Smooth muscle cell (in vitro differentiated cells): Measurements from ENCODE around the gene WDR27. TPM values are rescaled to one million over a fixed set of nuclear protein-coding genes. Genes with fewer than 3 reads are reported as not detected.

Source experiments
- DNase-seq: peaks from one replicate; lab custom pipeline; 2025; ENCODE audit not compliant: unreplicated experiment; lab: John Stamatoyannopoulos, UW
- H2AFZ ChIP-seq: fragments of 200-600 bp; sonication (generic); 2 replicates; pipeline ENCODE4 v1.6.0; 2016; ENCODE audit warnings: antibody characterized with exemption, low read depth, mild to moderate bottlenecking
- H3F3A ChIP-seq: fragments of 200-600 bp; sonication (generic); 2 replicates; pipeline ENCODE4 v1.6.0; 2017; ENCODE audit warnings: antibody characterized with exemption, low read depth
- H3K27ac ChIP-seq: fragments of 200-600 bp; sonication (generic); 2 replicates; pipeline ENCODE4 v1.5.1; 2016; ENCODE audit warnings: low read depth, mild to moderate bottlenecking
- H3K27me3 ChIP-seq: fragments of 200-600 bp; sonication (generic); 2 replicates; pipeline ENCODE4 v1.6.1; 2016; ENCODE audit warnings: low read depth, mild to moderate bottlenecking
- H3K36me3 ChIP-seq: fragments of 200-600 bp; sonication (generic); 2 replicates; pipeline ENCODE4 v1.5.1; 2016; ENCODE audit warnings: low read depth
- H3K4me1 ChIP-seq: fragments of 200-600 bp; sonication (generic); 2 replicates; pipeline ENCODE4 v1.5.1; 2016; ENCODE audit warnings: low read depth
- H3K4me2 ChIP-seq: fragments of 200-600 bp; sonication (generic); 2 replicates; pipeline ENCODE4 v1.6.0; 2016; ENCODE audit warnings: mild to moderate bottlenecking
- H3K4me3 ChIP-seq: fragments of 200-600 bp; sonication (generic); 2 replicates; pipeline ENCODE4 v1.5.1; 2016; ENCODE audit warnings: mild to moderate bottlenecking
- H3K79me2 ChIP-seq: fragments of 200-600 bp; sonication (generic); 2 replicates; pipeline ENCODE4 v1.6.0; 2016; ENCODE audit warnings: low read depth, mild to moderate bottlenecking
- H3K9ac ChIP-seq: fragments of 200-600 bp; sonication (generic); 2 replicates; pipeline ENCODE4 v1.6.0; 2016; ENCODE audit warnings: low read depth
- H3K9me3 ChIP-seq: fragments of 200-600 bp; sonication (generic); replicated peaks from 2 replicates; pipeline ENCODE4 v1.5.1; 2016; ENCODE audit warnings: low read depth
- H4K20me1 ChIP-seq: fragments of 200-600 bp; sonication (generic); 2 replicates; pipeline ENCODE4 v1.6.0; 2016; ENCODE audit warnings: low read depth
- WGBS: methylation state at CpG from one replicate; pipeline ENCODE4 v1.1.7; 2016; ENCODE audit warnings: low lambda C conversion rate; 5-methylcytosine and 5-hydroxymethylcytosine counted together
- polyA plus RNA-seq: library from polyadenylated mRNA; unstranded; fragments of >200 nt; fragmentation: Nextera tagmentation; extraction: Ambion mirVana; gene quantifications from 2 replicates; pipeline ENCODE4 v1.2.1, GENCODE V29; 2016
- total RNA-seq: library from RNA; depleted of rRNA; stranded (reverse); fragments of >200 nt; gene quantifications from 2 replicates; pipeline ENCODE4 v1.2.3, GENCODE V29; 2014
- TF ChIP-seq, protein P1 (sequence below): fragments of 200-600 bp; sonication (generic); IDR thresholded peaks from 2 replicates; pipeline ENCODE4 v1.5.1; 2017; ENCODE audit warnings: borderline replicate concordance, mild to moderate bottlenecking, antibody characterized with exemption; ENCODE audit not compliant: insufficient read depth, poor library complexity, severe bottlenecking

WDR27 gene
- total and polyA plus RNA-seq, 2 experiments from 2014 or later = 26.0 to 47.0 TPM

DNA sequence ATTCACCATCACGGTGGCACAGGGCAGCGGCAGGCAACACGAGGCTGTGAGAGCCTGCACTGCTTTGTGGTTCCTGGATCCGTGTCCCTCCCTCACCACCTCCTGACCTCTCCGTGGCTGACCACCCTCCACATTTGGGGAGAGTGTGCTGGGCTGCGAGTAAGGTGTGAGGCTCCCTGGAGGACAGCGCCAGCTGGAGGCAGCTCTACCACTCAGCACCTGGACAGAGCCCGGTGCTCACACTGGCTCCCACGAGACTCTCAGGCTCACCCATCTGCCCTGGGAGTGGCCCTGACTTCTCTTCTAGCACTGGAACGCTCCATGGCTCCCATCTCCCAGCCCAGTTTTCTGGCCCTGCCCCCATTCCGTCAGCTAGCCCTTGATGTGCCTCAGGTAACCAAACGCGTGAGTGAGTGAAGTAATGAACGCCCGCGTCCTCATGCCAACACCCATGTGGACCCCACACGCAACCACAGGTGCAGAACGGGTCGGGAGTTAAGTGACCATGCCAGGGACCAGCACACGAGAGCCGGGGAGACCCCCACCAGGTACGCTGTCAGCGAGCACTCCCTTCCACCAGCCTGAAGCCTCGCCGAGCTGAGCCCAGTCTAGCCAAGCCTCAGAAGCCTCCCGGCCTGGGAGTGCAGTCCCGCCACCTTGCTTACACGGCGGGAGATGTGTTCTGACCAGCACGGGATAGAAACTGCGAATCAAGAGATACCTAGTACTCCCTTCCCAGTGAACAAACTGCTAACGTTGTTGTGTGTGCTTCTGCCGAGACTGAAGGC, 137.2 kb downstream of the WDR27 start:
- 95% methylated on average over 33 of the region's 33 CpGs for WGBS
- Histone ChIP-seq H3K4me3 (no peak overlapping the region), H3K4me1 (no peaks in the 10 kb centered on the region), H3K9ac (no peak overlapping the region), H3K4me2 (no peak overlapping the region), H3K36me3 (no peaks in the 10 kb centered on the region), H2AFZ (no peak overlapping the region), H3K27me3 (no peaks in the 10 kb centered on the region), H3K79me2 (no peaks in the 10 kb centered on the region), H3K9me3 (no peaks in the 10 kb centered on the region), H3F3A (no peaks in the 10 kb centered on the region), H4K20me1 (no peaks in the 10 kb centered on the region), H3K27ac (no peak overlapping the region)
- DNase-seq = no peak
- TF ChIP-seq, protein P1, sequence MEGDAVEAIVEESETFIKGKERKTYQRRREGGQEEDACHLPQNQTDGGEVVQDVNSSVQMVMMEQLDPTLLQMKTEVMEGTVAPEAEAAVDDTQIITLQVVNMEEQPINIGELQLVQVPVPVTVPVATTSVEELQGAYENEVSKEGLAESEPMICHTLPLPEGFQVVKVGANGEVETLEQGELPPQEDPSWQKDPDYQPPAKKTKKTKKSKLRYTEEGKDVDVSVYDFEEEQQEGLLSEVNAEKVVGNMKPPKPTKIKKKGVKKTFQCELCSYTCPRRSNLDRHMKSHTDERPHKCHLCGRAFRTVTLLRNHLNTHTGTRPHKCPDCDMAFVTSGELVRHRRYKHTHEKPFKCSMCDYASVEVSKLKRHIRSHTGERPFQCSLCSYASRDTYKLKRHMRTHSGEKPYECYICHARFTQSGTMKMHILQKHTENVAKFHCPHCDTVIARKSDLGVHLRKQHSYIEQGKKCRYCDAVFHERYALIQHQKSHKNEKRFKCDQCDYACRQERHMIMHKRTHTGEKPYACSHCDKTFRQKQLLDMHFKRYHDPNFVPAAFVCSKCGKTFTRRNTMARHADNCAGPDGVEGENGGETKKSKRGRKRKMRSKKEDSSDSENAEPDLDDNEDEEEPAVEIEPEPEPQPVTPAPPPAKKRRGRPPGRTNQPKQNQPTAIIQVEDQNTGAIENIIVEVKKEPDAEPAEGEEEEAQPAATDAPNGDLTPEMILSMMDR = no peak

DNA sequence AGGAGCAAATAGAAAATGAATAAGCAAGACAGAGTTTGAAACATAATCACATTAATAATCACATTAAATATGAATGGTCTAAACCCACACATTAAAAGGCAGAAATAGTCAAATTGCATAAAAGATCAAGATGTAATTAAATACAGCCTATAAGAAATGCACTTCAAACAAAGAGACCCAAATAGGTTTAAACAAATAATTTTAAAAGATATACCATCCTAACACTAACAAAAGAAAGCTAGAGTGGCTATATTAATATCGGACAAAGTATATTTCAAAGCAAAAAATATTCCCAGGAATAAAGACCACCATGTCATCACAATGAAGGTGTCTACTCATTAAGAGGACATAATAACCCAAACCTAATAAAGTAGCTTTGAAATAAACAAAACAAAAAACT, 140.2 kb downstream of the WDR27 start:
- no peaks in the 10 kb centered on the region for H4K20me1 ChIP-seq
- H3K4me3 ChIP-seq = no peak overlapping the region
- no peaks in the 10 kb centered on the region for H3F3A ChIP-seq
- H2AFZ ChIP-seq = no peak overlapping the region
- H3K79me2 ChIP-seq = no peaks in the 10 kb centered on the region
- H3K36me3 ChIP-seq = no peaks in the 10 kb centered on the region
- no peak overlapping the region for H3K27ac ChIP-seq
- no peaks in the 10 kb centered on the region for H3K9me3 ChIP-seq
- 100% methylated on average over 1 of the region's 1 CpG for WGBS
- no peak overlapping the region for H3K4me2 ChIP-seq
- no peak overlapping the region for H3K9ac ChIP-seq
- TF ChIP-seq, protein P1 = no peak
- no peaks in the 10 kb centered on the region for H3K27me3 ChIP-seq
- DNase-seq = no peak
- H3K4me1 ChIP-seq = no peaks in the 10 kb centered on the region

DNA sequence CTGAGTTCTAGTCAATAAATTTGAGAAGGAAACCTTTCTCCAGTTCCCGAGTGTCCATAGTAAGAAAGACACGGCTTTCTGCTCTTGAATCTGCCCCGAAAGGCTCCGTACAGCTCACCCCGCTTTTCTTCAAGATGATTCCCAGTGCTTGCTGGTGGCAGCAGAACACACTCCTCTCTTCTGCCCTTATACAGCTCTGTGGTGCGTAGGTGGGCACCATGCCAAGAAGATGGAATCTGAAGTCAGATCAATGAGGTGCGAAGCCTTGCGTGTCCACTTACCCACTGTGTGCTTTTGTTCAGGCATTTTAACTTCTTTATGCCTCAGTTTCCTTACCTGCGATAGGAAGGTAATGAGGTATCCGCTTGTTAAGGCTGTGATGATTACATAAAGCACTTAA, 142.2 kb downstream of the WDR27 start:
- no peak for DNase-seq
- Histone ChIP-seq H3K9ac (no peak overlapping the region), H3K36me3 (no peaks in the 10 kb centered on the region), H3K4me1 (no peaks in the 10 kb centered on the region), H3F3A (no peaks in the 10 kb centered on the region), H3K79me2 (no peaks in the 10 kb centered on the region), H3K27ac (no peak overlapping the region), H3K4me2 (no peak overlapping the region), H3K27me3 (no peaks in the 10 kb centered on the region), H2AFZ (no peak overlapping the region), H3K9me3 (no peaks in the 10 kb centered on the region), H4K20me1 (no peaks in the 10 kb centered on the region), H3K4me3 (no peak overlapping the region)
- 94% methylated on average over 10 of the region's 10 CpGs for WGBS
- TF ChIP-seq, protein P1 = no peak

DNA sequence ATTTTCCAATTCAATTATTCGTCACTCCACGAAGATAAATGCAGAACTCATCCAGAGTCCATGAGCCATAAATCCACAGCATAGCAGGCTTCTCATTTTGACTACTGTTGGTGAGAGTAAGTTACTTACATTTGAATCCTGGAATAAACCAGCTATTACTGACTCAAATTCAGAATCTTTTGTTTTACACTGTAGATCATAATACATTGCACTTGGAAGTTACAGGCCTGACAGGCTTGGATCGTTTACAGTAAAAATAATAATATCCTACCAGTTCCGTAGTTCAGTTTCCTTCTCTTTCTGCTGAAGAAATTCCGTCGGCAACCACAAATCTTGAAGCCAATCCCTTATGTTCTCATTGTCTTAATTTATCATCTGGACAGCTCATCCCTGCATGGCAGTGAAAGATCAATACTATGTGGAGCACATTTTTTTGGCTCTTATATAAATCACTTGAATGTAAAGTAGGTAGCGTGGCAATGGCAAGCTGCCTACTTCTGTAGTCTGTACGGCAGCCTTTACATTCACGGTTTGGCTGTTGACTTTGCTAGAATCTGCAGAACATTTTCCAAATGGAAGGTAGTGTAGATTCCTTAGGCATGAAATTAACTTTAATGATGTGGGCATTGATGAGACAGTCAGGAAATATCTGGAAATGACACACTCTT, 142.9 kb downstream of the WDR27 start:
- H2AFZ ChIP-seq = no peak overlapping the region
- no peak overlapping the region for H3K27ac ChIP-seq
- no peak for DNase-seq
- H3K79me2 ChIP-seq = no peaks in the 10 kb centered on the region
- WGBS = 96% methylated on average over 9 of the region's 9 CpGs
- TF ChIP-seq, protein P1 = no peak
- H3K9ac ChIP-seq = no peak overlapping the region
- H3K4me1 ChIP-seq = no peaks in the 10 kb centered on the region
- no peaks in the 10 kb centered on the region for H3K9me3 ChIP-seq
- no peak overlapping the region for H3K4me3 ChIP-seq
- H3F3A ChIP-seq = no peaks in the 10 kb centered on the region
- no peaks in the 10 kb centered on the region for H4K20me1 ChIP-seq
- H3K4me2 ChIP-seq = no peak overlapping the region
- H3K36me3 ChIP-seq = no peaks in the 10 kb centered on the region
- no peaks in the 10 kb centered on the region for H3K27me3 ChIP-seq
